Naive thymus-derived CD4-positive, alpha-beta T cell (primary cell): Measurements from ENCODE around the gene CWC22. TPM values are rescaled to one million over a fixed set of nuclear protein-coding genes. Genes with fewer than 3 reads are reported as not detected.

ENCODE experiments used
- ATAC-seq: fragments of 150-1000 bp; cut with Tn5 transposase; 2 replicates; pipeline ENCODE4 v1.10.0; 2021; ENCODE audit warnings: mild to moderate bottlenecking, moderate library complexity
- CTCF ChIA-PET: fragments of 350-600 bp; sonication (Branson Sonifier 250); formaldehyde crosslinking; loops from one replicate; lab custom pipeline; 2021; ENCODE audit warnings: antibody characterized with exemption; lab: Charles Lee
- POLR2A ChIA-PET: fragments of 350-600 bp; sonication (Branson Sonifier 250); formaldehyde crosslinking; loops from one replicate; lab custom pipeline; 2021; ENCODE audit warnings: antibody characterized with exemption, inconsistent platforms; lab: Charles Lee
- DNase-seq, 9 donors: peaks; one replicate each; pipeline versions ENCODE4 v3.0.0 to v3.0.0-alpha.2; 2020 to 2022; ENCODE audit warnings: mixed read lengths in 1 of 9
- H3K27ac ChIP-seq: one replicate; pipeline ENCODE4 v1.7.0; 2013; ENCODE audit warnings: mild to moderate bottlenecking, low read depth, low read length, moderate library complexity
- H3K27me3 ChIP-seq, 2 donors: one replicate each; pipeline ENCODE4 v1.7.0; 2013; ENCODE audit warnings: low read length in 2 of 2, mild to moderate bottlenecking in 2 of 2, moderate library complexity in 2 of 2; ENCODE audit not compliant: control insufficient read depth in 2 of 2, insufficient read depth in 2 of 2
- H3K36me3 ChIP-seq, 3 experiments: 1 replicate in 2 of 3; 2 replicates in 1 of 3; pipeline ENCODE4 v1.7.0; 2013; ENCODE audit warnings: low read length in 3 of 3, mild to moderate bottlenecking in 3 of 3, moderate library complexity in 1 of 3; ENCODE audit not compliant: insufficient read depth in 3 of 3, control insufficient read depth in 2 of 3
- H3K4me1 ChIP-seq, 2 donors: one replicate each; pipeline ENCODE4 v1.7.0; 2013; ENCODE audit warnings: low read length in 2 of 2, mild to moderate bottlenecking in 2 of 2, moderate library complexity in 1 of 2; ENCODE audit not compliant: control insufficient read depth in 2 of 2, insufficient read depth in 2 of 2
- H3K4me3 ChIP-seq: 2 replicates; pipeline ENCODE4 v1.7.0; 2013; ENCODE audit warnings: mild to moderate bottlenecking, low read length
- H3K9me3 ChIP-seq, 3 experiments: 1 replicate in 2 of 3; 2 replicates in 1 of 3; pipeline ENCODE4 v1.7.0; 2013; ENCODE audit warnings: low read length in 3 of 3; ENCODE audit not compliant: control insufficient read depth in 2 of 3
- H3K27ac Mint-ChIP-seq, 9 donors: one replicate each; pipeline ENCODE4 v1.8.0; 2020 to 2022; ENCODE audit warnings: mixed read lengths in 9 of 9, mild to moderate bottlenecking in 8 of 9, moderate library complexity in 5 of 9, inconsistent platforms in 2 of 9
- H3K27me3 Mint-ChIP-seq, 5 donors: one replicate each; pipeline ENCODE4 v1.8.0; 2021 to 2022; ENCODE audit warnings: mixed read lengths in 5 of 5, mild to moderate bottlenecking in 1 of 5
- H3K36me3 Mint-ChIP-seq, 5 donors: one replicate each; pipeline ENCODE4 v1.8.0; 2020 to 2022; ENCODE audit warnings: mixed read lengths in 5 of 5, mild to moderate bottlenecking in 3 of 5, inconsistent platforms in 1 of 5
- H3K4me1 Mint-ChIP-seq, 7 donors: one replicate each; pipeline ENCODE4 v1.8.0; 2020 to 2022; ENCODE audit warnings: mixed read lengths in 7 of 7, mild to moderate bottlenecking in 3 of 7, inconsistent platforms in 1 of 7
- H3K4me3 Mint-ChIP-seq, 10 donors: one replicate each; pipeline ENCODE4 v1.8.0; 2020 to 2022; ENCODE audit warnings: mild to moderate bottlenecking in 10 of 10, mixed read lengths in 10 of 10, moderate library complexity in 6 of 10, inconsistent platforms in 2 of 10
- H3K9me3 Mint-ChIP-seq, 11 donors: one replicate each; pipeline ENCODE4 v1.8.0; 2020 to 2022; ENCODE audit warnings: mixed read lengths in 11 of 11, mild to moderate bottlenecking in 4 of 11, inconsistent platforms in 1 of 11, moderate library complexity in 1 of 11
- intact Hi-C, 2 donors: fragments of 100-400 bp; cut with micrococcal nuclease; formaldehyde crosslinking; loops; one replicate each; pipeline ENCODE4 v1.15.1; 2023
- polyA plus RNA-seq, 2 donors: library from polyadenylated mRNA; unstranded; fragments of 300-500 nt; fragmentation: Illumina TruSeq; gene quantifications; one replicate each; pipeline ENCODE4 v1.2.3, GENCODE V29; 2021
- total RNA-seq, 6 experiments: library from RNA in 5 of 6; stranded (reverse) in 5 of 6; gene quantifications; 1 replicate in 5 of 6; 2 replicates in 1 of 6; pipeline ENCODE4 v1.2.3 and lab custom pipeline; 2021 to 2026

The CWC22 gene
- total and polyA plus RNA-seq, 7 experiments from 2014 or later = 14.4 to 42.6 (median 30.2) TPM

- H3K9me3 Mint-ChIP-seq = peaks cover 0 to 2% (median 0%) of the 10 kb centered on the region in 11 donors
- ChIA-PET POLR2A (no interaction called here), CTCF (no interaction called here)
- no peak overlapping the region for H3K4me3 Mint-ChIP-seq
- H3K36me3 Mint-ChIP-seq = peaks cover 0 to 25% (median 4%) of the 10 kb centered on the region in 5 donors
- intact Hi-C loops = no loop called here
- H3K4me3 ChIP-seq = no peak overlapping the region
- H3K4me1 ChIP-seq = no peaks in the 10 kb centered on the region
- H3K9me3 ChIP-seq = no peaks in the 10 kb centered on the region
- no peak overlapping the region for H3K27ac Mint-ChIP-seq
- DNase-seq = no peak
- no peaks in the 10 kb centered on the region for H3K27me3 ChIP-seq
- H3K27ac ChIP-seq = no peak overlapping the region
- no peaks in the 10 kb centered on the region for H3K4me1 Mint-ChIP-seq
- no peak for ATAC-seq
- H3K36me3 ChIP-seq = no peaks in the 10 kb centered on the region
- peaks cover 0 to 2% (median 0%) of the 10 kb centered on the region in 5 donors for H3K27me3 Mint-ChIP-seq
These were observed 89.8 kb downstream of the CWC22 start for GRCh38 chr2:179917272-179917671.

- Mint-ChIP-seq H3K4me1 (no peaks in the 10 kb centered on the region), H3K27me3 (peaks cover 0 to 2% (median 0%) of the 10 kb centered on the region in 5 donors), H3K9me3 (peaks cover 0 to 2% (median 0%) of the 10 kb centered on the region in 11 donors), H3K36me3 (peaks cover 0 to 25% (median 4%) of the 10 kb centered on the region in 5 donors), H3K4me3 (no peak overlapping the region), H3K27ac (no peak overlapping the region)
- ChIA-PET POLR2A (no interaction called here), CTCF (no interaction called here)
- Histone ChIP-seq H3K27ac (no peak overlapping the region), H3K4me1 (no peaks in the 10 kb centered on the region), H3K4me3 (no peak overlapping the region), H3K36me3 (no peaks in the 10 kb centered on the region), H3K9me3 (no peaks in the 10 kb centered on the region), H3K27me3 (no peaks in the 10 kb centered on the region)
- intact Hi-C loops = no loop called here
- DNase-seq = no peak
- ATAC-seq = no peak
These were observed 91.6 kb downstream of the CWC22 start for GRCh38 chr2:179915395-179915992.

DNA sequence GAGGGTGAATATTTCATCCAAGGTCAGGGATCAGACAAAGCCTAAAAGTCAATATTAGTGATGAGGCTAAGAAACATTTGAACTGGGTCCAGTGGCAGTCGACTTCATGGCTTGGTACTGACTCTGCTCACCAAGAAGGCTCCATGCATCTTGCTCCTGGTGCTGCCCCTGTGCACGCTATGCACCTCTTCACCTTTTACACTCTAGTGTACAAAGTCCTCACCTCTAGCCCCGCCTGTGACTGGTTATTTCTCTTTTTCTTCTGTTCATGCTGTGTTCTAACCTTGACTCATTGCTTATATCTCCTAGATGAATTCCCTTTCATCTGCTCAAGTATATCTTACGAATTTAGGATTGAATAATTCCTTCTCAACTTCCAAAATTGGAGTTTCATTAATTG, 93.3 kb downstream of the CWC22 start:
- POLR2A ChIA-PET = no interaction called here
- no peak overlapping the region for H3K27ac ChIP-seq

DNA sequence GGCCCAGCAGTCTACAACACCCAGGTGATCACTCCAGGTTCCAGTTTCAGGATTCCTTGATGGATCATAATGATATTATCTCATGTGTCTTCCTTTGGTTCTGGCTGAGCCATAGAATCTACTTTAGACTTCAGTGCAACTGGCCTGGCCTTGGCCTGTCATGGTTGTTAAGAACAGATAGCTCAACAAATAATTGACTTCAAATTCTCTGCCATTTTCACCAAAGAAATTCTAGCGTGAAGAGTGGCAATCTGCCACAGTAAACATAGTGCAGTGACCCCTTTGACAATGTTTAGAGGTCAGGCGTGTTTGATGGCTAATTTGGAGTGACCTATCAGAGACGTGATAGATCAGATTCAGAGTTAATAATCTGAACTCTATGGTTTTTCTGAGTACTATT, 95.5 kb downstream of the CWC22 start:
- peaks cover 0 to 4% of the 10 kb centered on the region in 2 donors for H3K27me3 ChIP-seq
- H3K27ac Mint-ChIP-seq = no peak overlapping the region
- no peak for ATAC-seq
- H3K4me1 Mint-ChIP-seq = no peaks in the 10 kb centered on the region
- no peak overlapping the region for H3K4me3 Mint-ChIP-seq
- no peaks in the 10 kb centered on the region for H3K4me1 ChIP-seq
- peaks cover 0 to 5% (median 0%) of the 10 kb centered on the region in 5 donors for H3K27me3 Mint-ChIP-seq
- H3K9me3 ChIP-seq = no peaks in the 10 kb centered on the region
- CTCF ChIA-PET = no interaction called here
- no peak overlapping the region for H3K27ac ChIP-seq
- H3K9me3 Mint-ChIP-seq = peaks cover 0 to 2% (median 0%) of the 10 kb centered on the region in 11 donors
- intact Hi-C loops = no loop called here
- H3K4me3 ChIP-seq = no peak overlapping the region
- POLR2A ChIA-PET = no interaction called here
- H3K36me3 ChIP-seq = no peaks in the 10 kb centered on the region
- DNase-seq = no peak
- H3K36me3 Mint-ChIP-seq = peaks cover 0 to 5% (median 0%) of the 10 kb centered on the region in 5 donors

More for the DNA sequence above, 93.3 kb downstream of the CWC22 start:
- DNase-seq = no peak
- no peaks in the 10 kb centered on the region for H3K9me3 ChIP-seq
- H3K4me1 Mint-ChIP-seq = no peaks in the 10 kb centered on the region
- no peak overlapping the region for H3K27ac Mint-ChIP-seq
- CTCF ChIA-PET = no interaction called here
- H3K36me3 Mint-ChIP-seq = peaks cover 0 to 14% (median 0%) of the 10 kb centered on the region in 5 donors
- peaks cover 0 to 3% (median 0%) of the 10 kb centered on the region in 5 donors for H3K27me3 Mint-ChIP-seq
- no peaks in the 10 kb centered on the region for H3K27me3 ChIP-seq
- H3K9me3 Mint-ChIP-seq = peaks cover 0 to under 1% (median 0%) of the 10 kb centered on the region in 11 donors
- intact Hi-C loops = no loop called here
- H3K4me3 ChIP-seq = no peak overlapping the region
- no peaks in the 10 kb centered on the region for H3K36me3 ChIP-seq
- no peak for ATAC-seq
- H3K4me3 Mint-ChIP-seq = no peak overlapping the region
- no peaks in the 10 kb centered on the region for H3K4me1 ChIP-seq

GRCh38 chr2:179910735-179911113, 96.4 kb downstream of the CWC22 start:
- Mint-ChIP-seq H3K27me3 (peaks cover 0 to 5% (median 0%) of the 10 kb centered on the region in 5 donors), H3K27ac (no peak overlapping the region), H3K4me3 (no peak overlapping the region), H3K4me1 (no peaks in the 10 kb centered on the region), H3K9me3 (peaks cover 0 to 2% (median 0%) of the 10 kb centered on the region in 11 donors), H3K36me3 (peaks cover 0 to 4% (median 0%) of the 10 kb centered on the region in 5 donors)
- intact Hi-C loops = no loop called here
- no peak for DNase-seq
- no peaks in the 10 kb centered on the region for H3K36me3 ChIP-seq
- POLR2A ChIA-PET = no interaction called here
- no peak overlapping the region for H3K4me3 ChIP-seq
- no peaks in the 10 kb centered on the region for H3K9me3 ChIP-seq
- H3K27me3 ChIP-seq = peaks cover 0 to 4% of the 10 kb centered on the region in 2 donors
- H3K4me1 ChIP-seq = no peaks in the 10 kb centered on the region
- no peak for ATAC-seq
- CTCF ChIA-PET = no interaction called here
- no peak overlapping the region for H3K27ac ChIP-seq

DNA sequence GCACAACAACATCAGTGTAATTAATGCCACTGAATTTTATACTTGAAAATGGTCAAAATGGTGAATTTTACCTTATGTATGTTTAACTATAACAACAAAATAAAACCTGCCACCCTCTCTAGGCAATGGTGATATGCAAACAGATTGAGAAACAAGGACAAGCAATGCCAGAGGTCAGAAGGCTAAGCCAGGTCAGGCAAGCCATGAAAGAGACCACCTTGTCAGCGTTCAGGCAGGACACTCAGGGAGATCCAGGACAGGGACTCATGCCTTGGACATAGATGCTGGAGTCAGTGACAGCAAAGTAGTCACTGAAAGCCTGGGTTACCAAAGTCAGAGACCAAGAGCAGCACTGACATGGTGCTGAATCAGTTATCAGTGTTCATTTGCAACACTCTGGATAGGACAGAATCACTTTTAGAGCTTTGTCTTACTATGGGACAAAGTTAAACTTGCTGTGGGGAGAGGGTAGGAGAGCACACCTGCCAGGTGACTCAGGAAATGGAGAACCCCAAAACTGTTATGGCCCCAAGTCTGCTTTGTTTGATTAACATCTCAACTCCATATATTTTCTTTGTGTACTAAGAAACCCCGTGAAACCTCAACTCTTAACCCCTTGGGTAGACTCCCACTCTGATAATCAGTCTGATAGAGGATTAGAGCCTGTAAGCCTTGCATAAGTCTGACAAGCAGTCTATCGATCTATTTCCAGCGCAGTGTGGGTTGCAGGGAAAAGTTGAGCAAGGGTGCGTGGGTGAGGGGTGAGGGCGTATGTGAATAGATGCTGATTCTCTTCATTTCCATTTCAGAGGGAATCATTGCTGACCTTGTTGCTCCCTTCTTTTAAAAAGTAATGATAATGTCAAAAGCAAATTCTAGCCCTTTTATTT, 97.0 kb downstream of the CWC22 start:
- no peak for ATAC-seq

More for the DNA sequence above, 97.0 kb downstream of the CWC22 start:
- Histone ChIP-seq H3K4me3 (no peak overlapping the region), H3K27ac (no peak overlapping the region), H3K36me3 (no peaks in the 10 kb centered on the region), H3K9me3 (no peaks in the 10 kb centered on the region), H3K4me1 (no peaks in the 10 kb centered on the region), H3K27me3 (peaks cover 0 to 4% of the 10 kb centered on the region in 2 donors)
- no peak overlapping the region for H3K4me3 Mint-ChIP-seq
- peaks cover 0 to 2% (median 0%) of the 10 kb centered on the region in 11 donors for H3K9me3 Mint-ChIP-seq
- DNase-seq = no peak
- H3K36me3 Mint-ChIP-seq = no peaks in the 10 kb centered on the region
- H3K4me1 Mint-ChIP-seq = no peaks in the 10 kb centered on the region
- H3K27ac Mint-ChIP-seq = no peak overlapping the region
- ChIA-PET CTCF (no interaction called here), POLR2A (no interaction called here)
- intact Hi-C loops = no loop called here
- peaks cover 0 to 5% (median 0%) of the 10 kb centered on the region in 5 donors for H3K27me3 Mint-ChIP-seq
